ENCODE data around the gene PLET1.

PLET1 gene

GRCh38 chr11:112269139-112269538 is 8.5 kb upstream of the PLET1 start:
- H3K27me3 ChIP-seq, result no peaks in the 10 kb centered on the region
- no peak overlapping the region for H3K4me3 ChIP-seq (ENCODE audit: low read depth in 1 of 2, low read length in 1 of 2)
- H3K9me3 ChIP-seq, result no peaks in the 10 kb centered on the region
- no peak for TF ChIP-seq CTCF (IDR thresholded peaks at IDR 0.05)
- no peaks in the 10 kb centered on the region for H3K36me3 ChIP-seq
- H3K27ac ChIP-seq, result no peak overlapping the region
- no peaks in the 10 kb centered on the region for H3K4me1 ChIP-seq (ENCODE audit: control insufficient read depth in 1 of 2, insufficient read depth in 1 of 2, low read depth in 1 of 2, low read length in 1 of 2)

- Histone ChIP-seq H3K9me3 (no peaks in the 10 kb centered on the region), H3K4me1 (ENCODE audit: control insufficient read depth in 1 of 2, insufficient read depth in 1 of 2, low read depth in 1 of 2, low read length in 1 of 2) (no peaks in the 10 kb centered on the region), H3K36me3 (no peaks in the 10 kb centered on the region), H3K4me3 (ENCODE audit: low read depth in 1 of 2, low read length in 1 of 2) (no peak overlapping the region), H3K27ac (no peak overlapping the region), H3K27me3 (no peaks in the 10 kb centered on the region)
- TF ChIP-seq CTCF (IDR thresholded peaks at IDR 0.05), result no peak
These were observed 7.7 kb upstream of the PLET1 start for GRCh38 chr11:112268406-112268805.

GRCh38 chr11:112267188-112267591 is 6.5 kb upstream of the PLET1 start:
- Histone ChIP-seq H3K4me3 (ENCODE audit: low read depth in 1 of 2, low read length in 1 of 2) (no peak overlapping the region), H3K36me3 (no peaks in the 10 kb centered on the region), H3K4me1 (ENCODE audit: control insufficient read depth in 1 of 2, insufficient read depth in 1 of 2, low read depth in 1 of 2, low read length in 1 of 2) (no peaks in the 10 kb centered on the region), H3K27ac (no peak overlapping the region), H3K9me3 (no peaks in the 10 kb centered on the region), H3K27me3 (no peaks in the 10 kb centered on the region)
- no peak for TF ChIP-seq CTCF (IDR thresholded peaks at IDR 0.05)

GRCh38 chr11:112266410-112266778 is 5.7 kb upstream of the PLET1 start:
- Histone ChIP-seq H3K27me3 (no peaks in the 10 kb centered on the region), H3K36me3 (no peaks in the 10 kb centered on the region), H3K4me1 (ENCODE audit: control insufficient read depth in 1 of 2, insufficient read depth in 1 of 2, low read depth in 1 of 2, low read length in 1 of 2) (no peaks in the 10 kb centered on the region), H3K27ac (no peak overlapping the region), H3K4me3 (ENCODE audit: low read depth in 1 of 2, low read length in 1 of 2) (no peak overlapping the region), H3K9me3 (no peaks in the 10 kb centered on the region)
- TF ChIP-seq CTCF (IDR thresholded peaks at IDR 0.05), result no peak

GRCh38 chr11:112265659-112266409 is 5.2 kb upstream of the PLET1 start:
- TF ChIP-seq CTCF (IDR thresholded peaks at IDR 0.05), result no peak
- H3K36me3 ChIP-seq, result no peaks in the 10 kb centered on the region
- H3K4me3 ChIP-seq (ENCODE audit: low read depth in 1 of 2, low read length in 1 of 2), result no peak overlapping the region
- H3K27ac ChIP-seq, result no peak overlapping the region
- H3K4me1 ChIP-seq (ENCODE audit: control insufficient read depth in 1 of 2, insufficient read depth in 1 of 2, low read depth in 1 of 2, low read length in 1 of 2), result no peaks in the 10 kb centered on the region
- no peaks in the 10 kb centered on the region for H3K27me3 ChIP-seq
- H3K9me3 ChIP-seq, result no peaks in the 10 kb centered on the region
